PC-9 (cell line): Measurements from ENCODE around the gene DOK3. TPM values are rescaled to one million over a fixed set of nuclear protein-coding genes. Genes with fewer than 3 reads are reported as not detected.

ENCODE experiments used
- BruUV-seq: library from RNA; stranded (reverse); fragments of 400-500 nt; replicated peaks from 2 replicates; lab custom pipeline; 2021; lab: Mats Ljungman, UMichigan
- CTCF ChIA-PET: fragments of 300-600 bp; sonication (Branson Sonifier 250); formaldehyde crosslinking; loops from one replicate; lab custom pipeline; 2022; ENCODE audit warnings: antibody characterized with exemption; lab: Charles Lee
- POLR2A ChIA-PET: fragments of 300-600 bp; sonication (Branson Sonifier 250); formaldehyde crosslinking; loops from one replicate; lab custom pipeline; 2022; ENCODE audit warnings: antibody characterized with exemption; ENCODE audit not compliant: unreplicated experiment; lab: Charles Lee
- DNase-seq, 2 experiments: peaks; one replicate each; pipeline versions ENCODE4 v3.0.0 to v3.0.0-alpha.2; 2015 to 2022; ENCODE audit warnings: mixed read lengths in 1 of 2
- H2AFZ ChIP-seq: fragments of 200-600 bp; sonication (generic); 2 replicates; pipeline ENCODE4 v1.8.1; 2017; ENCODE audit warnings: antibody characterized with exemption
- H3F3A ChIP-seq: fragments of 200-600 bp; sonication (generic); 2 replicates; pipeline ENCODE4 v1.8.1; 2017; ENCODE audit warnings: antibody characterized with exemption, mild to moderate bottlenecking, low read depth; ENCODE audit not compliant: insufficient read depth
- H3K27ac ChIP-seq: fragments of 200-600 bp; sonication (generic); 2 replicates; pipeline ENCODE4 v1.6.1; 2016; ENCODE audit warnings: mixed run types
- H3K27me3 ChIP-seq: fragments of 200-600 bp; sonication (generic); 2 replicates; pipeline ENCODE4 v1.6.1; 2016; ENCODE audit warnings: low read depth, mixed run types; ENCODE audit not compliant: insufficient read depth
- H3K36me3 ChIP-seq: fragments of 200-600 bp; sonication (generic); 2 replicates; pipeline ENCODE4 v1.6.1; 2016; ENCODE audit warnings: low read depth, mixed run types
- H3K4me1 ChIP-seq: fragments of 200-600 bp; sonication (generic); replicated peaks from 2 replicates; pipeline ENCODE4 v1.6.1; 2016; ENCODE audit warnings: mixed run types; ENCODE audit not compliant: insufficient read depth
- H3K4me2 ChIP-seq: fragments of 200-600 bp; sonication (generic); 2 replicates; pipeline ENCODE4 v1.6.1; 2017; ENCODE audit warnings: mixed run types
- H3K4me3 ChIP-seq: fragments of 200-600 bp; sonication (generic); 2 replicates; pipeline ENCODE4 v1.6.1; 2016; ENCODE audit warnings: mixed run types
- H3K79me2 ChIP-seq: fragments of 200-600 bp; sonication (generic); 2 replicates; pipeline ENCODE4 v1.6.1; 2017; ENCODE audit warnings: low read depth, mixed run types
- H3K9me2 ChIP-seq: fragments of 200-600 bp; sonication (generic); 2 replicates; pipeline ENCODE4 v1.8.1; 2017; ENCODE audit warnings: mild to moderate bottlenecking; ENCODE audit not compliant: insufficient read depth
- H3K9me3 ChIP-seq: fragments of 200-600 bp; sonication (generic); 2 replicates; pipeline ENCODE4 v1.8.1; 2016; ENCODE audit warnings: low read depth; ENCODE audit not compliant: insufficient read depth
- H4K20me1 ChIP-seq: fragments of 200-600 bp; sonication (generic); 2 replicates; pipeline ENCODE4 v1.8.1; 2017; ENCODE audit not compliant: insufficient read depth
- CTCF ChIP-seq: fragments of 200-600 bp; sonication (generic); conservative IDR thresholded peaks from 2 replicates; pipeline ENCODE4 v1.6.1; 2017; ENCODE audit warnings: mixed run types, antibody characterized with exemption, mild to moderate bottlenecking, moderate library complexity
- EZH2 ChIP-seq: fragments of 200-600 bp; sonication (generic); IDR thresholded peaks from 2 replicates; pipeline ENCODE4 v1.8.0; 2017; ENCODE audit warnings: antibody characterized with exemption, low read depth
- intact Hi-C: fragments of 100-400 bp; cut with micrococcal nuclease; formaldehyde crosslinking; loops from one replicate; pipeline ENCODE4 v1.10.0; 2022; ENCODE audit not compliant: unreplicated experiment
- total RNA-seq: library from RNA; stranded (reverse); gene quantifications from 2 replicates; pipeline ENCODE4 v1.2.3, GENCODE V29; 2021

Gene DOK3
- total RNA-seq, 1 experiment from 2014 or later = 12.2 TPM

GRCh38 chr5:177467436-177467835, 42.2 kb downstream of the DOK3 start:
- TF ChIP-seq EZH2 = no peak
- no peak for TF ChIP-seq CTCF
- Histone ChIP-seq H3K4me3 (no peak overlapping the region), H2AFZ (no peak overlapping the region), H4K20me1 (peaks cover 24% of the 10 kb centered on the region), H3K9me3 (no peaks in the 10 kb centered on the region), H3K27ac (no peak overlapping the region), H3K4me1 (peaks cover 20% of the 10 kb centered on the region), H3K79me2 (peaks cover 19% of the 10 kb centered on the region; the same call in 1 of the 2 replicates), H3K36me3 (peaks cover 4% of the 10 kb centered on the region; the same call in 1 of the 2 replicates), H3K9me2 (no peaks in the 10 kb centered on the region), H3K27me3 (no peaks in the 10 kb centered on the region), H3K4me2 (no peak overlapping the region), H3F3A (peaks cover 21% of the 10 kb centered on the region)
- ChIA-PET POLR2A (no interaction called here), CTCF (no interaction called here)
- no peak for DNase-seq
- intact Hi-C loops = no loop called here
- BruUV-seq = no TSS peak

DNA sequence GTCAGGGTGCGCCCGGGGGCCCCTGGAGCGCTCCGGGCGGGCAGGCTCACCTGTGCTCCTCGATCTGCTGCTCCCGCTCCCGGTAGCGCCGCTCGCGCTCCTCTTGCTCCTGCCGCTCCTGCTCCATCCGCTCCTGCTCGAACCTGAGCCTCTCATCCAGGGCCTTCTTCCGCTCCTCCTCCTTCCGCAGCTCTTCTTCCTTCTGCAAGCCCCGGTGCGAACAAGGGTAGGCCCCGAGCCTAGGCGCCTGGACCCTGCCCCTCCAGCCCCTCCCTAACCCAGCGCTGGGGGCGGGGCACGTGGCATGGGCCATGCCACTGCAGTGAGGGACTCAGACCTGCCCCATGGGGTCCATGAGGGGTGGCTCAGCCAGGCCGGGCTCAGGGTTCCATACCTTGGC, 42.8 kb downstream of the DOK3 start:
- Histone ChIP-seq H3K27me3 (no peaks in the 10 kb centered on the region), H3K27ac (no peak overlapping the region), H2AFZ (no peak overlapping the region), H3K9me3 (no peaks in the 10 kb centered on the region), H3K4me1 (peaks cover 15% of the 10 kb centered on the region), H3K4me3 (no peak overlapping the region), H3K79me2 (peaks cover 13% of the 10 kb centered on the region; the same call in 1 of the 2 replicates), H3F3A (peaks cover 21% of the 10 kb centered on the region), H4K20me1 (peaks cover 24% of the 10 kb centered on the region), H3K4me2 (no peak overlapping the region), H3K36me3 (peaks cover 4% of the 10 kb centered on the region; the same call in 1 of the 2 replicates), H3K9me2 (no peaks in the 10 kb centered on the region)
- no TSS peak for BruUV-seq
- no peak for DNase-seq
- POLR2A ChIA-PET = no interaction called here
- CTCF ChIA-PET = no interaction called here
- no peak for TF ChIP-seq EZH2
- no peak for TF ChIP-seq CTCF
- intact Hi-C loops = no loop called here

DNA sequence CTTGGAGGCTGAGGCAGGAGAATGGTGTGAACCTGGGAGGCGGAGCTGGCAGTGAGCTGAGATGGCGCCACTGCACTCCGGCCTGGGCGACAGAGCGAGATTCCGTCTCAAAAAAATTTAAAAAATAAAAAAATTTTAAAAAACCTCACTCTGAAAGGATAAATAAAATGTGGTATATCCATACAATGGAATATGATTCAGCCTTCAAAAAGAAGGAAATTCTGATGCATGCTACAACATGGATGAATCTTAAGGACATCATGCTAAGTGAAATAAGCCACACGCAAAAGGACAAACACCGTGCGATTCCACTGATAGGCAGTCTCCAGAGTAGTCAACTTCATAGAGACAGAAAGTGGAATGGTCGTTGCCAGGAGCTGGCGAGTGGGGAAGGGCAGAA, 44.6 kb downstream of the DOK3 start:
- H3K4me3 ChIP-seq = no peak overlapping the region
- H3K36me3 ChIP-seq = peaks cover 4% of the 10 kb centered on the region; the same call in 1 of the 2 replicates
- no peak for TF ChIP-seq EZH2
- H3K4me1 ChIP-seq = no peaks in the 10 kb centered on the region; the same call in 1 of the 2 replicates
- ChIA-PET POLR2A (no interaction called here), CTCF (no interaction called here)
- no peaks in the 10 kb centered on the region for H3K9me3 ChIP-seq
- no TSS peak for BruUV-seq
- H3F3A ChIP-seq = peaks cover 21% of the 10 kb centered on the region
- no peaks in the 10 kb centered on the region for H3K79me2 ChIP-seq
- peaks cover 19% of the 10 kb centered on the region for H4K20me1 ChIP-seq
- no peak overlapping the region for H2AFZ ChIP-seq
- intact Hi-C loops = no loop called here
- no peaks in the 10 kb centered on the region for H3K9me2 ChIP-seq
- no peak for DNase-seq
- H3K27me3 ChIP-seq = no peaks in the 10 kb centered on the region
- no peak overlapping the region for H3K4me2 ChIP-seq
- no peak overlapping the region for H3K27ac ChIP-seq
